ENCODE measurements around the gene PRELID1. TPM values are rescaled to one million over a fixed set of nuclear protein-coding genes. Genes with fewer than 3 reads are reported as not detected.
A peak's percentile ranks its signal among the peaks of the same experiment; 100 is the strongest.
"Not testable (repeated sequence)": the region's sequence is repeated elsewhere in the genome, so short reads cannot be mapped to it uniquely, and the experiment has no call there.

The PRELID1 gene
- polyA plus RNA-seq, 3 donors, result 264 to 510 (median 490) TPM

- WGBS (ENCODE audit: insufficient coverage), result 98% methylated on average over 17 of the region's 22 CpGs
- Histone ChIP-seq H3K27ac (ENCODE audit: low read depth in 1 of 2, low read length in 2 of 2) (no peak overlapping the region), H3K4me1 (ENCODE audit: control insufficient read depth in 1 of 2, insufficient read depth in 2 of 2, low read length in 2 of 2) (no peaks in the 10 kb centered on the region), H3K27me3 (ENCODE audit: control insufficient read depth in 2 of 2, insufficient read depth in 2 of 2, low read length in 2 of 2) (no peaks in the 10 kb centered on the region), H3K79me2 (ENCODE audit: insufficient read depth, low read length) (peaks cover 41% of the 10 kb centered on the region), H3K9me3 (replicated peaks in 1 of 2; ENCODE audit: control insufficient read depth in 1 of 2, insufficient read depth in 1 of 2, low read length in 2 of 2) (no peaks in the 10 kb centered on the region), H3K4me3 (replicated peaks in 1 of 3; ENCODE audit: low read depth in 2 of 3, low read length in 3 of 3) (no peak overlapping the region), H4K20me1 (ENCODE audit: insufficient read depth, low read length) (peaks cover 92% of the 10 kb centered on the region), H2AFZ (ENCODE audit: insufficient read depth, low read depth, low read length, poor library complexity, severe bottlenecking) (no peak overlapping the region), H3K9ac (ENCODE audit: insufficient read depth, low read length, poor library complexity, severe bottlenecking) (no peak overlapping the region), H3K4me2 (replicated peaks; ENCODE audit: extremely low read depth, low read length, poor library complexity, severe bottlenecking) (no peak overlapping the region), H3K36me3 (replicated peaks in 1 of 2; ENCODE audit: control insufficient read depth in 1 of 2, insufficient read depth in 2 of 2, low read length in 2 of 2) (peaks cover 84 to 90% of the 10 kb centered on the region in 2 donors)
- intact Hi-C loops (cut with micrococcal nuclease), result no loop called here
- Mint-ChIP-seq H3K4me3 (no peak overlapping the region), H3K9me3 (peaks cover 0 to 2% (median 0%) of the 10 kb centered on the region in 7 donors), H3K27me3 (ENCODE audit: low read depth in 3 of 3) (peaks cover 0 to 10% (median 0%) of the 10 kb centered on the region in 3 donors), H3K27ac (peak overlapping the region in 3 of 7 donors; percentile 31 to 54 (median 52)), H3K36me3 (peaks cover 79 to 96% of the 10 kb centered on the region in 2 donors), H3K4me1 (peaks cover 5% of the 10 kb centered on the region)
- no peak for DNase-seq
- TF ChIP-seq CTCF (IDR thresholded peaks at IDR 0.05), result no peak
Observed at GRCh38 chr5:177338251-177339106, 34.9 kb downstream of the PRELID1 start.

- Histone ChIP-seq H2AFZ (ENCODE audit: insufficient read depth, low read depth, low read length, poor library complexity, severe bottlenecking) (no peak overlapping the region), H3K27me3 (ENCODE audit: control insufficient read depth in 2 of 2, insufficient read depth in 2 of 2, low read length in 2 of 2) (no peaks in the 10 kb centered on the region), H3K79me2 (ENCODE audit: insufficient read depth, low read length) (peaks cover 48% of the 10 kb centered on the region), H3K36me3 (replicated peaks in 1 of 2; ENCODE audit: control insufficient read depth in 1 of 2, insufficient read depth in 2 of 2, low read length in 2 of 2) (peaks cover 77 to 88% of the 10 kb centered on the region in 2 donors), H3K4me3 (replicated peaks in 1 of 3; ENCODE audit: low read depth in 2 of 3, low read length in 3 of 3) (no peak overlapping the region), H3K9ac (ENCODE audit: insufficient read depth, low read length, poor library complexity, severe bottlenecking) (no peak overlapping the region), H3K4me2 (replicated peaks; ENCODE audit: extremely low read depth, low read length, poor library complexity, severe bottlenecking) (no peak overlapping the region), H3K9me3 (replicated peaks in 1 of 2; ENCODE audit: control insufficient read depth in 1 of 2, insufficient read depth in 1 of 2, low read length in 2 of 2) (no peaks in the 10 kb centered on the region), H3K27ac (ENCODE audit: low read depth in 1 of 2, low read length in 2 of 2) (peak overlapping the region in 1 of 2 donors; percentile 36), H3K4me1 (ENCODE audit: control insufficient read depth in 1 of 2, insufficient read depth in 2 of 2, low read length in 2 of 2) (no peaks in the 10 kb centered on the region), H4K20me1 (ENCODE audit: insufficient read depth, low read length) (peaks cover 92% of the 10 kb centered on the region)
- no peak for DNase-seq
- Mint-ChIP-seq H3K4me3 (no peak overlapping the region), H3K9me3 (peaks cover 0 to 2% (median 0%) of the 10 kb centered on the region in 7 donors), H3K36me3 (peaks cover 76 to 94% of the 10 kb centered on the region in 2 donors), H3K27ac (peak overlapping the region in 3 of 7 donors; percentile 31 to 66 (median 54)), H3K27me3 (ENCODE audit: low read depth in 3 of 3) (peaks cover 0 to 5% (median 0%) of the 10 kb centered on the region in 3 donors), H3K4me1 (peaks cover 3% of the 10 kb centered on the region)
- WGBS (ENCODE audit: insufficient coverage), result 90% methylated on average over 10 of the region's 11 CpGs
- no peak for TF ChIP-seq CTCF (IDR thresholded peaks at IDR 0.05)
- intact Hi-C loops (cut with micrococcal nuclease), result no loop called here
Observed at GRCh38 chr5:177339107-177339638, 35.6 kb downstream of the PRELID1 start.

GRCh38 chr5:177343000-177343399, 39.4 kb downstream of the PRELID1 start:
- H3K4me2 ChIP-seq (replicated peaks; ENCODE audit: extremely low read depth, low read length, poor library complexity, severe bottlenecking); H2AFZ ChIP-seq (ENCODE audit: insufficient read depth, low read depth, low read length, poor library complexity, severe bottlenecking); H3K9ac ChIP-seq (ENCODE audit: insufficient read depth, low read length, poor library complexity, severe bottlenecking); H3K4me1 Mint-ChIP-seq; H3K4me3 ChIP-seq (replicated peaks in 1 of 3; ENCODE audit: low read depth in 2 of 3, low read length in 3 of 3); intact Hi-C loops (cut with micrococcal nuclease); H3K4me1 ChIP-seq (ENCODE audit: control insufficient read depth in 1 of 2, insufficient read depth in 2 of 2, low read length in 2 of 2); H3K4me3 Mint-ChIP-seq; H3K27me3 Mint-ChIP-seq (ENCODE audit: low read depth in 3 of 3); H3K9me3 Mint-ChIP-seq; H3K27me3 ChIP-seq (ENCODE audit: control insufficient read depth in 2 of 2, insufficient read depth in 2 of 2, low read length in 2 of 2); H3K9me3 ChIP-seq (replicated peaks in 1 of 2; ENCODE audit: control insufficient read depth in 1 of 2, insufficient read depth in 1 of 2, low read length in 2 of 2); DNase-seq; H3K27ac Mint-ChIP-seq; H3K27ac ChIP-seq (ENCODE audit: low read depth in 1 of 2, low read length in 2 of 2): not testable (repeated sequence)
- H3K36me3 ChIP-seq (replicated peaks in 1 of 2; ENCODE audit: control insufficient read depth in 1 of 2, insufficient read depth in 2 of 2, low read length in 2 of 2), result peaks cover 57 to 84% of the 10 kb centered on the region in 2 donors
- peaks cover 58 to 88% of the 10 kb centered on the region in 2 donors for H3K36me3 Mint-ChIP-seq
- peaks cover 90% of the 10 kb centered on the region for H4K20me1 ChIP-seq (ENCODE audit: insufficient read depth, low read length)
- H3K79me2 ChIP-seq (ENCODE audit: insufficient read depth, low read length), result peaks cover 84% of the 10 kb centered on the region
- WGBS (ENCODE audit: insufficient coverage), result 76% methylated on average over 2 of the region's 14 CpGs

Data from CD14-positive monocyte (primary cell).